Ovary (tissue), 9 donors: Measurements from ENCODE around the gene APEX1. TPM values are rescaled to one million over a fixed set of nuclear protein-coding genes. Genes with fewer than 3 reads are reported as not detected.

Experiments used
- DNase-seq, 5 donors: peaks; one replicate each; pipeline ENCODE4 v3.0.0-alpha.2; 2019 to 2020
- H3K27ac ChIP-seq, 2 donors: fragments of 200-600 bp; one replicate each; pipeline versions ENCODE4 v1.5.1 to v1.8.0; 2019 to 2022
- H3K27me3 ChIP-seq: fragments of 200-600 bp; one replicate; pipeline ENCODE4 v1.8.0; 2022
- H3K36me3 ChIP-seq: fragments of 200-600 bp; sonication (generic); one replicate; pipeline ENCODE4 v1.5.1; 2019
- H3K4me1 ChIP-seq: one replicate; pipeline ENCODE4 v1.8.1; 2013; ENCODE audit warnings: mild to moderate bottlenecking, moderate library complexity; ENCODE audit not compliant: insufficient read depth
- H3K4me3 ChIP-seq: fragments of 200-600 bp; sonication (generic); one replicate; pipeline ENCODE4 v1.5.1; 2017
- H3K9me3 ChIP-seq, 2 donors: fragments of 200-600 bp in 1 of 2; sonication (generic) in 1 of 2; one replicate each; pipeline versions ENCODE4 v1.5.1 to v1.8.1; 2013 to 2019; ENCODE audit warnings: mild to moderate bottlenecking in 1 of 2, moderate library complexity in 1 of 2
- EP300 ChIP-seq: sonication (generic); formaldehyde crosslinking; IDR thresholded peaks from one replicate; pipeline ENCODE4 v1.6.1; 2017; ENCODE audit warnings: antibody characterized with exemption
- POLR2A ChIP-seq: fragments of 450-650 bp; IDR thresholded peaks from one replicate; pipeline ENCODE4 v1.6.1; 2017; ENCODE audit warnings: antibody characterized with exemption, mild to moderate bottlenecking, moderate library complexity
- WGBS, 3 donors: extraction: QIAGEN DNeasy Blood & Tissue Kit in 1 of 3; methylation state at CpG; one replicate each; pipeline versions ENCODE4 v1.1.5 to v1.1.7; 2013 to 2017; 5-methylcytosine and 5-hydroxymethylcytosine counted together
- intact Hi-C, 4 donors: fragments of 100-400 bp; cut with DNase I; formaldehyde crosslinking; loops; one replicate each; pipeline versions ENCODE4 v1.11.0 to v1.15.1; 2022 to 2023
- polyA plus RNA-seq, 2 donors: library from polyadenylated mRNA; stranded (reverse); fragments of 200-250 nt in 1 of 2; fragments of 350-450 nt in 1 of 2; fragmentation: Illumina TruSeq in 1 of 2; extraction: RNeasy Lipid Tissue Mini Kit (QIAGEN cat#74804) in 1 of 2; gene quantifications; one replicate each; pipeline ENCODE4 v1.2.3, GENCODE V29; 2013 to 2014
- total RNA-seq, 7 donors: library from RNA; depleted of rRNA in 2 of 7; stranded (reverse); fragments of >200 nt in 2 of 7; fragmentation: NEBNext Ultra II Directional in 3 of 7; extraction: Animal tissue kit (Norgen Biotek cat#: 25700) in 3 of 7; gene quantifications; one replicate each; pipeline versions ENCODE4 v1.1.0 to v1.2.4, GENCODE V29; 2016 to 2023
- TF ChIP-seq, protein P1 (sequence below), 3 donors: fragments of 450-650 bp in 2 of 3; fragments of 200-600 bp in 1 of 3; IDR thresholded peaks; one replicate each; pipeline versions ENCODE4 v1.5.1 to v1.8.0; 2016 to 2022; ENCODE audit warnings: antibody characterized with exemption in 3 of 3, mild to moderate bottlenecking in 1 of 3
- donor health status: DM: no; HTN: no; CAD: no; lungs with moderate emphysema.
- donor health status: DM: no; HTN: no; CAD: no.
- donor health status: Bipolar disorder and iron deficiency.
- donor health status: DM: yes; HTN: yes; CAD: no.
- donor health status: DM: no; HTN: no; CAD: no.
- donor health status: DM: yes; HTN: yes; CAD: no.

APEX1 gene
- total and polyA plus RNA-seq, 9 donors, result 141 to 292 (median 170) TPM

DNA sequence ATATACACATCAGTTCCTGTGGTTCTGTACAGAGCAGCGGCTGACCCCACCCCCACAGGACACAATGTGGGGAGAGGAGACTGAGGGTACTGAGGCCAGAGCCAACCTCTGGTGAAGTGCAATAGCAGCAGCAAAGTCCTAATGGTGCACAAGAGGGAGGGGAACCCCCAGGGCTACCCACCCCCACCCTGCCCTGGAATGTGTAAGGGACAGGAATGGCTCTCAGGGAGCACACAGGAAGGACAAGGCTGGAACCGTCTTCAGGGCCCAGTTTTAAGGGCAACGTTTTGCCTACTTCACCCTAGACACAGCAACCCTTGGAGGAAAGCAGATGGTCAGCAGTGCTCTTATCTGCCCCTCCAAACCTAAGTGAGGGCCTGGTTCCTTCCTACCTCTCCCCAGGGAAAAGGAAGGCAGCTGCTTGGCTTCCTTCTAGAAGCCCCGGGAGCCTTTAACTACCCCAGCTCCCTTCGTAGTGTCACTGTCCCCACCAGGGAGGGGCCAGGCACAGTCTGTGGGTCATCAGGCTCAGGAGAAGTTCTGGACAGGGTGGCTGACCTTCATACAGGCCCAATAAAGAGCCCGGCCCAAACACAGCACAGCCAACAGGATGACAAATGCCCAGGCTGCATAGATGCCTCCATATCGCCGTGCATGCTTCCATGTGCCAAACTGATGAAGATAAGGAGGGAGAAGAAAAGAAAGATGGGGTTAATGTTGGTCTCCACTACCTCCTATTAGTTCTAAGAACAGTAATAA lies 3.2 kb downstream of the APEX1 start:
- Histone ChIP-seq H3K27me3 (no peaks in the 10 kb centered on the region), H3K9me3 (no peaks in the 10 kb centered on the region), H3K4me1 (peaks cover 5% of the 10 kb centered on the region), H3K27ac (no peak overlapping the region), H3K4me3 (no peak overlapping the region), H3K36me3 (no peaks in the 10 kb centered on the region)
- TF ChIP-seq, protein P1, sequence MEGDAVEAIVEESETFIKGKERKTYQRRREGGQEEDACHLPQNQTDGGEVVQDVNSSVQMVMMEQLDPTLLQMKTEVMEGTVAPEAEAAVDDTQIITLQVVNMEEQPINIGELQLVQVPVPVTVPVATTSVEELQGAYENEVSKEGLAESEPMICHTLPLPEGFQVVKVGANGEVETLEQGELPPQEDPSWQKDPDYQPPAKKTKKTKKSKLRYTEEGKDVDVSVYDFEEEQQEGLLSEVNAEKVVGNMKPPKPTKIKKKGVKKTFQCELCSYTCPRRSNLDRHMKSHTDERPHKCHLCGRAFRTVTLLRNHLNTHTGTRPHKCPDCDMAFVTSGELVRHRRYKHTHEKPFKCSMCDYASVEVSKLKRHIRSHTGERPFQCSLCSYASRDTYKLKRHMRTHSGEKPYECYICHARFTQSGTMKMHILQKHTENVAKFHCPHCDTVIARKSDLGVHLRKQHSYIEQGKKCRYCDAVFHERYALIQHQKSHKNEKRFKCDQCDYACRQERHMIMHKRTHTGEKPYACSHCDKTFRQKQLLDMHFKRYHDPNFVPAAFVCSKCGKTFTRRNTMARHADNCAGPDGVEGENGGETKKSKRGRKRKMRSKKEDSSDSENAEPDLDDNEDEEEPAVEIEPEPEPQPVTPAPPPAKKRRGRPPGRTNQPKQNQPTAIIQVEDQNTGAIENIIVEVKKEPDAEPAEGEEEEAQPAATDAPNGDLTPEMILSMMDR (IDR thresholded peaks at IDR 0.05), result no peak
- TF ChIP-seq EP300 (no peak), POLR2A (no peak)
- no peak for DNase-seq
- 50 to 58% (median 55%) methylated on average over 8 of the region's 8 CpGs for WGBS, 3 donors
- intact Hi-C loops, result loop anchor here in 2 of 4 donors (5.0 to 10.0 kb wide), 2 partner anchors 116 to 133 kb away; partner anchors contain the start of gene PARP2 (in 1 of the 2)

DNA sequence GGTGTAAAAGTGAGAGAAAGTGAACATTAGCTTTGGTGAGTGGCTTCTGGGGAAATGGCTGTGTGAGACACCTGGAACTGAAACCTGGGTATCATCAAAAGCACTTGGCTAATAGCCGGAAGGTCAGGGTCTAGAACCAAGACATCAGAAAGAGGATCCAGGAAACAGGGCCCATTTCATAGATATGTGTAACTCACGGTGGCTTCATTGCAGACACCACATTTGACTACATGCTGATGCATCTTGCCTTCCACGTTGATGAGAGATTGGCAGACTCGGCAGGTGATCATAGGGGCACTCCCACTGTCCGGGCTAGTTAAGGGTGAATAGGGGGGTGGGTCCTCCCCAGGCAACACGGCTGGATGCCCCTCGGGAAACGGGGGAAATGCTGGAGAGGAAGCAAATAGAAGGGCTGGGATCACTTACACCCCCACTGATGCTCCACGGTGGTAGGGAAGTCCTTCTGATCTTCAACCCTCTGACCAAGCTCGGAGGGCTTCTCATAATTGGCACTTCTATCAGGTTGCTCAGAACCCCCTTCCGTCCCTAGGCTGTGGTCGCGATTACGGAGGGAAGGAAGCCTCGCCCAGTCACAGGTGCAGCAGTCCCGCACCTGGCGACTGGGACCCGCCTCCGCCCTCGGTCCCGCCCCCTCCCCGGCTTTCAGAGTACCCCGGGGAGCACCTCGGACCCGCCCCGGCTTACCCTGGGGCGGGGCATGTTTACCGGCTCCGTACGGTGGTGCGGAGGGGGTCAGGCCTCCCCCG lies 5.6 kb downstream of the APEX1 start:
- DNase-seq, result peak in 2 of 5 donors; percentile 36 to 40
- peak overlapping the region; percentile 92 for H3K4me3 ChIP-seq
- 3 to 6% (median 5%) methylated on average over 32 of the region's 32 CpGs for WGBS, 3 donors
- intact Hi-C loops, result loop anchor here in 2 of 4 donors (2.0 to 5.0 kb wide), 3 partner anchors 48 to 222 kb away; partner anchors contain the start of genes RNASE4 (in 1 of the 2) and TEP1 (in 1 of the 2)
- H3K4me1 ChIP-seq, result peaks cover 3% of the 10 kb centered on the region
- TF ChIP-seq EP300 (no peak), POLR2A (no peak)
- TF ChIP-seq, protein P1 (IDR thresholded peaks at IDR 0.05), result no peak
- no peaks in the 10 kb centered on the region for H3K27me3 ChIP-seq
- H3K36me3 ChIP-seq, result no peaks in the 10 kb centered on the region
- H3K27ac ChIP-seq, result peak overlapping the region; percentile 68 to 74
- no peaks in the 10 kb centered on the region for H3K9me3 ChIP-seq

DNA sequence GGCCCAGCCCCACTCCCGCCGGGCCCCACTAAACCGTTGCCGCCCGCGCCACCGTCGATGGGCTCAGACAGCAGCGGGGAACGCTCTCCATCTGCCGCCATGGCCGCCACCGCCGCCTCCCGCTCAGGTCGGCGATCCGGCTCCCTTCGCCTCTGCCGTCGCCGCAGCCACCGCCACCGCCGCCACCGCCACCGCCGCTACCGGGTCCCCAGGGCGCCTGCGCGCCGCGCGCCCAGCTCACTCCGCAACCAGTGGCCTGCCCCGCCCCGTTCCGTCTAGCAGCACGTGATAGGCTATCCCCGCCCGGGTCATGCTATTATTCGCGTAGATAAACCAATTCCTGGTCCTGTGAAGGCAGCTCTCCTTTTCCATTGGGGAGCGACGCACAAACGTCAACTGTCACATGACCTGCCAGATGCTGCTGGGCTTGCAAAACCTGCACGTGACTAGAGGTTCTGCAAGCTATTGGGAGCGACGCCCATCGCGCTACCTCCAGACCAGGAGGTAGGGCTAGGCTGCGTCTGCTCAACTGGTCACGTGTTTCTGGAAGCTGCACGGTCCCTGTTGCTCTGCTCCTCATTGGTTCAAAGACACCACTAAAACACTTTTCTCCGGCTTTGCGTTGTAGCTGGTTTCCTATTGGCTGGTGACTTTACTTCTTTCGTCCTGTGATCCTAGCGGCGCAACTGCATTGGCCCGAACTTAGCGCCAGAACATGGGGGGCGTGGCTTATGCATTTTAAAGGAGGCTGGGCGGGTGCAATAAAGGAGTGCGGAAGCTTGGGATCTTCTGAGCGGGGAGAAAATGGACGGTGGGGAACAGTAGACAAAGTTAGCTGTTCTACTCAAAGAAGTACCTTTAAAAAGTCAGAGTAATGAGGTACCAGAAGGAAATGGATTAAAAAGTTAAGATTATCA lies 6.5 kb downstream of the APEX1 start, which contains the start of gene PIP4P1:
TSS of gene PIP4P1 (minus strand) at position 210 of the 917 bp plus-strand sequence. CDS start at position 101, 109 bp downstream.
- Histone ChIP-seq H3K27ac (peak within 1 kb of the TSS; percentile 68 to 74), H3K9me3 (no peaks in the 10 kb centered on the region), H3K36me3 (no peaks in the 10 kb centered on the region), H3K27me3 (no peaks in the 10 kb centered on the region), H3K4me3 (peak within 1 kb of the TSS; percentile 92), H3K4me1 (peaks cover 3% of the 10 kb centered on the region)
- intact Hi-C loops, result loop anchor here in 2 of 4 donors (2.0 to 5.0 kb wide), 3 partner anchors 49 to 221 kb away; partner anchors contain the start of genes RNASE4 (in 1 of the 2) and TEP1 (in 1 of the 2)
- DNase-seq, result peak; percentile 95 to 99 (median 97)
- WGBS, 3 donors, result 0 to 1% (median 0%) methylated on average over 56 to 67 of the region's 67 CpGs
- peak; percentile 94 for TF ChIP-seq EP300
- peak; percentile 85 for TF ChIP-seq POLR2A
- TF ChIP-seq, protein P1 (IDR thresholded peaks at IDR 0.05), result no peak
